ENCODE measurements around the gene ZNF365. TPM values are rescaled to one million over a fixed set of nuclear protein-coding genes. Genes with fewer than 3 reads are reported as not detected.

ZNF365 gene
- total and polyA plus RNA-seq, 9 of the 15 experiments (the other 6 are each of a cell fraction or from before 2014, with no cell fraction given) = 0.03 to 0.04 TPM; not detected in 7

Small RNA genes lying within 50 kb of the gene (small RNA-seq; reads per million reads assigned to genes)
- gene RN7SL591P = not detected

Other genes starting within 250 kb of the ZNF365 start
- gene RTKN2, start 105.5 kb upstream of the ZNF365 start, total RNA-seq (2014; rRNA removed) = not detected in 2 replicates
- gene RTKN2, start 105.5 kb upstream of the ZNF365 start, total RNA-seq (2014; rRNA removed; fragmentation: Illumina TruSeq; extraction: Trizol) = 0.10 and 0.11 TPM in 2 replicates
- 0.04 and 0.08 TPM in 2 replicates for gene RTKN2, start 105.5 kb upstream of the ZNF365 start, total RNA-seq (2015; rRNA removed; fragmentation: Illumina TruSeq; extraction: Trizol)
- gene RTKN2, start 105.5 kb upstream of the ZNF365 start, total RNA-seq (2021) = 0.09 and 0.18 TPM in 2 replicates
- 0.08 and 0.12 TPM in 2 replicates for gene RTKN2, start 105.5 kb upstream of the ZNF365 start, polyA plus RNA-seq (2011; rRNA removed)
- gene RTKN2, start 105.5 kb upstream of the ZNF365 start, polyA plus RNA-seq (2014; fragmentation: Illumina TruSeq; extraction: Trizol) = not detected in 2 replicates
- under 1 TPM; 0.03 TPM for gene RTKN2, start 105.5 kb upstream of the ZNF365 start, polyA plus RNA-seq (2014; fragmentation: Nextera tagmentation; extraction: Ambion mirVana)
- 0.05 and 0.35 TPM in 2 replicates for gene RTKN2, start 105.5 kb upstream of the ZNF365 start, polyA plus RNA-seq (2014; rRNA removed)